C4-2B (cell line): ENCODE measurements around the gene NISCH.
A peak's percentile ranks its signal among the peaks of the same experiment; 100 is the strongest.

Experiments used
- H3K27ac ChIP-seq: fragments of 450-650 bp; 2 replicates; pipeline ENCODE4 v1.5.1; 2017
- ZFX ChIP-seq: fragments of 450-650 bp; IDR thresholded peaks from 2 replicates; pipeline ENCODE4 v1.6.1; 2017
- TF ChIP-seq, protein P1 (sequence below): fragments of 450-650 bp; conservative IDR thresholded peaks from 2 replicates; pipeline ENCODE4 v1.5.1; 2017; ENCODE audit warnings: mild to moderate bottlenecking

The NISCH gene

DNA sequence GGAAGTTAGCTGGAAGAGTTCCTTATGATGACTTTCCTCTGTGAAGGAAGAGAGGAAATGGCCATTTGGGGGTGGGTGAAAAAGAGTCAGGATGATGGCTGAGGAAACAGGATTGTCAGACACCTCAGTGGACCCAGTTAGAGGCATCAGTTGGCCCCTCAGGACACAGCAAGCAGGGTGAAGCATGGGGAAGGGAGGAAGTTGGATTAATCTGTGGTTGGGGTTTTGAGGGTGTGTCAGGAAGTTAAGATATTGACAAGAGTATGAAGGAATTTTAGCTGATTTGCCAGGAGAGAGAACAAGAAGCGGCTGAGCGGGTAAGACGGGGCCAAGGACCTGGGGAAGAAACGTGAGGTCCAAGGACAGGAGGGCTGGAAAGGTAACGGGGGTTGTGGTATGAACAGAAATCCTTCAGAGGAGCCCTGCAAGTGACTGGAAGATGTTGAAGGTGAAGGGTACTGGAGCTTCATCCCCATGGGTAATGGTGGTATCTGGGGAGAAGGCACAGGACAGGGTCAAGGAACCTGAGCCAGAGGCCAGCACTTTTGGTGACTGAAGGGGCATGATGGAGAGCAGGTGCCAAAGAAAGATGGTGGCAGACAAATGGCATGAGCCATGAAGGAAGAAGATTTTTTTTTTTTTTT lies 83.7 kb downstream of the NISCH start:
- peak overlapping the region; percentile 29 for H3K27ac ChIP-seq
- TF ChIP-seq, protein P1, sequence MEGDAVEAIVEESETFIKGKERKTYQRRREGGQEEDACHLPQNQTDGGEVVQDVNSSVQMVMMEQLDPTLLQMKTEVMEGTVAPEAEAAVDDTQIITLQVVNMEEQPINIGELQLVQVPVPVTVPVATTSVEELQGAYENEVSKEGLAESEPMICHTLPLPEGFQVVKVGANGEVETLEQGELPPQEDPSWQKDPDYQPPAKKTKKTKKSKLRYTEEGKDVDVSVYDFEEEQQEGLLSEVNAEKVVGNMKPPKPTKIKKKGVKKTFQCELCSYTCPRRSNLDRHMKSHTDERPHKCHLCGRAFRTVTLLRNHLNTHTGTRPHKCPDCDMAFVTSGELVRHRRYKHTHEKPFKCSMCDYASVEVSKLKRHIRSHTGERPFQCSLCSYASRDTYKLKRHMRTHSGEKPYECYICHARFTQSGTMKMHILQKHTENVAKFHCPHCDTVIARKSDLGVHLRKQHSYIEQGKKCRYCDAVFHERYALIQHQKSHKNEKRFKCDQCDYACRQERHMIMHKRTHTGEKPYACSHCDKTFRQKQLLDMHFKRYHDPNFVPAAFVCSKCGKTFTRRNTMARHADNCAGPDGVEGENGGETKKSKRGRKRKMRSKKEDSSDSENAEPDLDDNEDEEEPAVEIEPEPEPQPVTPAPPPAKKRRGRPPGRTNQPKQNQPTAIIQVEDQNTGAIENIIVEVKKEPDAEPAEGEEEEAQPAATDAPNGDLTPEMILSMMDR: no peak
- TF ChIP-seq ZFX: no peak

DNA sequence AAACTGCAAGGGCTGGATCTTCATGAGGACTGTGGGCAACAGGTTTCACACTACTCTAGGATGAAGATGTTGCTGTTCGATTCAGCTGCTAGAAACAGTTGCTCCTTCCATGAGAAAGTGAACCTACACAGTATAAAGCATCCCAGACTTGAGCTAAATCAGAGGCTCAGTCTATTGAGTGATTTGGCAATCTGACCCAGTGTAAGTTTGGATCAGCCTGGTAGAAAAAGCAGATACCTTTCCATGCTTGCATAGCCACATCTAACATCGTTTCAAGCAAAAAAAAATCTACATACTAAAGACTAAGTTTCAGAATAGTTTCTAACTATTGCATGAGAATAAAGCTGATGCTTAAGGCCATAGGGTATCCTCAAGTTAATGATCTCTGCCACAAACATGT lies 85.6 kb downstream of the NISCH start:
- H3K27ac ChIP-seq: no peak overlapping the region
- TF ChIP-seq, protein P1: no peak
- TF ChIP-seq ZFX: no peak
